Tibial nerve (tissue), 4 donors: ENCODE measurements around the gene NDUFS1. TPM values are rescaled to one million over a fixed set of nuclear protein-coding genes. Genes with fewer than 3 reads are reported as not detected.

Source experiments
- DNase-seq, 2 donors: peaks; one replicate each; pipeline ENCODE4 v3.0.0-alpha.2; 2019; ENCODE audit warnings: low spot score in 2 of 2
- H3K27ac ChIP-seq, 4 donors: fragments of 200-600 bp; sonication (generic) in 3 of 4; one replicate each; pipeline ENCODE4 v1.5.1; 2017 to 2019; ENCODE audit warnings: mild to moderate bottlenecking in 1 of 4
- H3K27me3 ChIP-seq, 2 donors: fragments of 200-600 bp; sonication (generic) in 1 of 2; one replicate each; pipeline versions ENCODE4 v1.5.1 to v1.6.0; 2017 to 2019
- H3K36me3 ChIP-seq, 3 donors: fragments of 200-600 bp; sonication (generic); one replicate each; pipeline ENCODE4 v1.5.1; 2018 to 2019
- H3K4me1 ChIP-seq, 4 donors: fragments of 200-600 bp; sonication (generic) in 3 of 4; one replicate each; pipeline ENCODE4 v1.5.1; 2017 to 2019
- H3K4me3 ChIP-seq, 4 donors: fragments of 200-600 bp; sonication (generic) in 3 of 4; one replicate each; pipeline ENCODE4 v1.5.1; 2017 to 2019; ENCODE audit warnings: mild to moderate bottlenecking in 1 of 4, moderate library complexity in 1 of 4
- H3K9me3 ChIP-seq, 4 donors: fragments of 200-600 bp; sonication (generic) in 3 of 4; one replicate each; pipeline ENCODE4 v1.5.1; 2017 to 2019
- EP300 ChIP-seq, 2 donors: sonication (generic); formaldehyde crosslinking; IDR thresholded peaks; one replicate each; pipeline ENCODE4 v1.6.1; 2017; ENCODE audit warnings: antibody characterized with exemption in 2 of 2, mild to moderate bottlenecking in 1 of 2
- POLR2A ChIP-seq, 2 donors: fragments of 450-650 bp; IDR thresholded peaks; one replicate each; pipeline ENCODE4 v1.6.1; 2017; ENCODE audit warnings: antibody characterized with exemption in 2 of 2, mild to moderate bottlenecking in 2 of 2, moderate library complexity in 2 of 2
- WGBS, 2 donors: methylation state at CpG; one replicate each; pipeline ENCODE4 v1.1.5; 2018; 5-methylcytosine and 5-hydroxymethylcytosine counted together
- small RNA-seq: library from RNA; depleted of rRNA; stranded (forward); fragments of <200 nt; gene quantifications from one replicate; pipeline ENCODE3, GENCODE V24; 2016
- total RNA-seq, 4 donors: library from RNA; depleted of rRNA; stranded (reverse); fragments of >200 nt; gene quantifications; one replicate each; pipeline ENCODE4 v1.1.0, GENCODE V29; 2016
- TF ChIP-seq, protein P1 (sequence below), 5 experiments: fragments of 200-600 bp in 3 of 5; fragments of 450-650 bp in 2 of 5; sonication (generic) in 3 of 5; IDR thresholded peaks; one replicate each; pipeline ENCODE4 v1.5.1; 2016 to 2019; ENCODE audit warnings: antibody characterized with exemption in 5 of 5, mild to moderate bottlenecking in 3 of 5, moderate library complexity in 2 of 5

Gene NDUFS1
- total RNA-seq, 4 donors from 2014 or later: 37.8 to 68.6 (median 53.0) TPM

DNA sequence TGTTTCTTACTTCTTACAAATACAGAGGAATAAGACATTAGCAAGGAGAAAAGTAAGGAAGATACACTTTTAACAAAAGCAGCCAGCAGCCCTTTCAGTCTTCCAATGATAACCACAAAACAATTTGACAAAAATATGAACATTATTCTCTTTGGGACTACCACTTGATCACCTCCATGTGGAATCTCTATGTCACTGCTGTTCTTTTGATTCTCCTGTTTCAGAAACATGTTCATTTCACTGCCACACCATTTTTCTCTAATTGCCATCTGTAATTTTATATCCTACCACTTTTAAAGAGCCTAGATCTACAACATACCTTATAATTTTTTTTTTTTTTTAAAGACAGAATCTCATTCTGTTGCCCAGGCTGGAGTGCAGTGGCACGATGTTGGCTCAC, 84.1 kb downstream of the NDUFS1 start:
- 96 to 100% methylated on average over 1 of the region's 1 CpG for WGBS, 2 donors
- H3K4me1 ChIP-seq: peaks cover 0 to 31% (median under 1%) of the 10 kb centered on the region in 4 donors
- no peak for DNase-seq
- no peak overlapping the region for H3K4me3 ChIP-seq
- no peaks in the 10 kb centered on the region for H3K36me3 ChIP-seq
- H3K9me3 ChIP-seq: no peaks in the 10 kb centered on the region
- no peaks in the 10 kb centered on the region for H3K27me3 ChIP-seq
- no peak overlapping the region for H3K27ac ChIP-seq
- TF ChIP-seq EP300 (IDR thresholded peaks at IDR 0.05) (no peak), POLR2A (IDR thresholded peaks at IDR 0.05) (no peak)
- TF ChIP-seq, protein P1, sequence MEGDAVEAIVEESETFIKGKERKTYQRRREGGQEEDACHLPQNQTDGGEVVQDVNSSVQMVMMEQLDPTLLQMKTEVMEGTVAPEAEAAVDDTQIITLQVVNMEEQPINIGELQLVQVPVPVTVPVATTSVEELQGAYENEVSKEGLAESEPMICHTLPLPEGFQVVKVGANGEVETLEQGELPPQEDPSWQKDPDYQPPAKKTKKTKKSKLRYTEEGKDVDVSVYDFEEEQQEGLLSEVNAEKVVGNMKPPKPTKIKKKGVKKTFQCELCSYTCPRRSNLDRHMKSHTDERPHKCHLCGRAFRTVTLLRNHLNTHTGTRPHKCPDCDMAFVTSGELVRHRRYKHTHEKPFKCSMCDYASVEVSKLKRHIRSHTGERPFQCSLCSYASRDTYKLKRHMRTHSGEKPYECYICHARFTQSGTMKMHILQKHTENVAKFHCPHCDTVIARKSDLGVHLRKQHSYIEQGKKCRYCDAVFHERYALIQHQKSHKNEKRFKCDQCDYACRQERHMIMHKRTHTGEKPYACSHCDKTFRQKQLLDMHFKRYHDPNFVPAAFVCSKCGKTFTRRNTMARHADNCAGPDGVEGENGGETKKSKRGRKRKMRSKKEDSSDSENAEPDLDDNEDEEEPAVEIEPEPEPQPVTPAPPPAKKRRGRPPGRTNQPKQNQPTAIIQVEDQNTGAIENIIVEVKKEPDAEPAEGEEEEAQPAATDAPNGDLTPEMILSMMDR (IDR thresholded peaks at IDR 0.05): no peak

- TF ChIP-seq EP300 (IDR thresholded peaks at IDR 0.05): no peak
- TF ChIP-seq POLR2A (IDR thresholded peaks at IDR 0.05): no peak
- TF ChIP-seq, protein P1 (IDR thresholded peaks at IDR 0.05): no peak
- 79 to 86% methylated on average over 1 of the region's 1 CpG for WGBS, 2 donors
- H3K27ac ChIP-seq: no peak overlapping the region
- no peaks in the 10 kb centered on the region for H3K27me3 ChIP-seq
- H3K4me1 ChIP-seq: peaks cover 0 to 24% (median 0%) of the 10 kb centered on the region in 4 donors
- no peak overlapping the region for H3K4me3 ChIP-seq
- no peaks in the 10 kb centered on the region for H3K36me3 ChIP-seq
- no peak for DNase-seq
- H3K9me3 ChIP-seq: no peaks in the 10 kb centered on the region
Measured at GRCh38 chr2:206071807-206072206, 87.4 kb downstream of the NDUFS1 start.

DNA sequence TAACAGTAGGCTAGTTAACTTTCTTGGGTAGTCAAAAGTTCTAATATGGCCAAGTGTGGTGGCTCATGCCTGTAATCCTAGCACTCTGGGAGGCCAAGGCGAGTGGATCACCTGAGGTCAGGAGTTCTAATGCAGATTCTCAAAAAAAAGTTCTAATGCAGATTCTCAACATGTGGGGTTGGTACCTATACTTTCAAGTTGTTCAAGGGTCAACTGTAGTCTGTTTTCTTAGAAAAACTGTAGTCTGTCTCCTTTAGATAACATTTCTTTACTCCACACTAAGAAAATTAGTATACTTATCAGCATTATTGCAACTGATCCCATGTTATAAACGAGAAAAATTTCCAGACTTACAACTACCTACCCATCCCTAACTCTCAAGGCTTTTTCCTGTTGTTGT, 89.8 kb downstream of the NDUFS1 start:
- TF ChIP-seq POLR2A (IDR thresholded peaks at IDR 0.05): no peak
- TF ChIP-seq, protein P1 (IDR thresholded peaks at IDR 0.05): no peak
- no peak for TF ChIP-seq EP300 (IDR thresholded peaks at IDR 0.05)
- no peaks in the 10 kb centered on the region for H3K27me3 ChIP-seq
- no peak for DNase-seq
- no peak overlapping the region for H3K4me3 ChIP-seq
- H3K9me3 ChIP-seq: no peaks in the 10 kb centered on the region
- peaks cover 0 to 19% (median 0%) of the 10 kb centered on the region in 4 donors for H3K4me1 ChIP-seq
- H3K27ac ChIP-seq: no peak overlapping the region
- no peaks in the 10 kb centered on the region for H3K36me3 ChIP-seq
- 87 to 88% methylated on average over 2 of the region's 2 CpGs for WGBS, 2 donors

DNA sequence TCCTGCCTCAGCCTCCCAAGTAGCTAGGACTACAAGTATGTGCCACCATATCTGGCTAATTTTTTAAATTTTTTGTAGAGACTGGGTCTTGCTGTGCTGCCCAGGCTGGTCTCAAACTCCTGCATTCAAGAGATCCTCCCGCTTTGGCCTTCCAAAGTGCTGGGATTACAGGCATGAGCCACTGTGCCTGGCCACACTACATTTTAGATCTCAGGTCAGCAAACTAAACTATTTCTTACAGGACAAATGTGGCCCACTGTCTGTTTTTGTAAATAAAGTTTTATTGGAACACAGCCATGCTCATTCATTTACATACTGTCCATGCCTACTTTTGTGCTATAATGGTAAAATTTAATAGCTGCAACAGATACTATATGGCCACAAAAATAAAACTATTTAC, 91.0 kb downstream of the NDUFS1 start:
- WGBS, 2 donors: 96 to 100% methylated on average over 1 of the region's 1 CpG
- no peak overlapping the region for H3K27ac ChIP-seq
- no peak overlapping the region for H3K4me3 ChIP-seq
- H3K36me3 ChIP-seq: peaks cover 0 to 3% (median 0%) of the 10 kb centered on the region in 3 donors
- no peak for DNase-seq
- no peaks in the 10 kb centered on the region for H3K9me3 ChIP-seq
- TF ChIP-seq, protein P1 (IDR thresholded peaks at IDR 0.05): no peak
- TF ChIP-seq POLR2A (IDR thresholded peaks at IDR 0.05): no peak
- TF ChIP-seq EP300 (IDR thresholded peaks at IDR 0.05): no peak
- no peaks in the 10 kb centered on the region for H3K27me3 ChIP-seq
- H3K4me1 ChIP-seq: peaks cover 0 to 16% (median 0%) of the 10 kb centered on the region in 4 donors

Small RNA genes within 50 kb of the gene (small RNA-seq; reads per million reads assigned to genes)
- not detected for gene RF00134
- gene RF02271: not detected
- not detected for gene SNORA41
- not detected for gene SNORD51

Other genes with a start within 250 kb of the NDUFS1 start
- 10 to 100 TPM; 16.9 to 24.3 (median 20.6) TPM for gene INO80D, start 73.3 kb downstream of the NDUFS1 start, total RNA-seq
- gene EEF1B2, start 451 bp upstream of the NDUFS1 start, total RNA-seq: 100 to 1,000 TPM; 200 to 300 (median 258) TPM
- 10 to 100 TPM in 3 of 4 donors, 1 to 10 TPM in 1; 9.0 to 16.1 (median 13.0) TPM for gene ZDBF2, start 115.2 kb upstream of the NDUFS1 start, total RNA-seq